Osteocyte (in vitro differentiated cells): ENCODE data around the gene HMGA1. TPM values are rescaled to one million over a fixed set of nuclear protein-coding genes. Genes with fewer than 3 reads are reported as not detected.

Experiments
- DNase-seq: peaks from one replicate; pipeline ENCODE4 v3.0.0; 2021; ENCODE audit warnings: mixed read lengths; ENCODE audit not compliant: unreplicated experiment; ENCODE audit errors: extremely low spot score
- H3K27ac Mint-ChIP-seq: one replicate; pipeline ENCODE4 v1.8.0; 2021; ENCODE audit warnings: mild to moderate bottlenecking, mixed read lengths; ENCODE audit not compliant: unreplicated experiment
- H3K27me3 Mint-ChIP-seq: one replicate; pipeline ENCODE4 v1.8.0; 2021; ENCODE audit warnings: mixed read lengths; ENCODE audit not compliant: unreplicated experiment
- H3K36me3 Mint-ChIP-seq: one replicate; pipeline ENCODE4 v1.8.0; 2021; ENCODE audit warnings: mixed read lengths; ENCODE audit not compliant: unreplicated experiment
- H3K4me1 Mint-ChIP-seq: one replicate; pipeline ENCODE4 v1.8.0; 2021; ENCODE audit warnings: mixed read lengths; ENCODE audit not compliant: unreplicated experiment
- H3K4me3 Mint-ChIP-seq: one replicate; pipeline ENCODE4 v1.8.0; 2021; ENCODE audit warnings: mild to moderate bottlenecking, moderate library complexity, mixed read lengths; ENCODE audit not compliant: unreplicated experiment
- H3K9me3 Mint-ChIP-seq: one replicate; pipeline ENCODE4 v1.8.0; 2021; ENCODE audit warnings: mixed read lengths; ENCODE audit not compliant: unreplicated experiment
- CTCF ChIP-seq: fragments of 200-600 bp; sonication (generic); IDR thresholded peaks from 2 replicates; pipeline ENCODE4 v1.5.0; 2021; ENCODE audit warnings: antibody characterized with exemption, mild to moderate bottlenecking, moderate library complexity
- total RNA-seq: library from RNA; stranded (reverse); gene quantifications from 2 replicates; pipeline ENCODE4 v1.2.1, GENCODE V29; 2021

HMGA1 gene
- total RNA-seq, 1 donor from 2014 or later, result 89.0 TPM

- H3K27ac Mint-ChIP-seq, result no peak overlapping the region
- H3K9me3 Mint-ChIP-seq, result no peaks in the 10 kb centered on the region
- DNase-seq, result no peak
- no peak overlapping the region for H3K4me3 Mint-ChIP-seq
- H3K4me1 Mint-ChIP-seq, result no peaks in the 10 kb centered on the region
- no peak for TF ChIP-seq CTCF
- no peaks in the 10 kb centered on the region for H3K36me3 Mint-ChIP-seq
- no peaks in the 10 kb centered on the region for H3K27me3 Mint-ChIP-seq
These were observed 28.8 kb upstream of the HMGA1 start for GRCh38 chr6:34207695-34208443.

- Mint-ChIP-seq H3K27ac (no peak overlapping the region), H3K4me3 (no peak overlapping the region), H3K27me3 (no peaks in the 10 kb centered on the region), H3K4me1 (peaks cover 2% of the 10 kb centered on the region), H3K9me3 (no peaks in the 10 kb centered on the region), H3K36me3 (no peaks in the 10 kb centered on the region)
- no peak for DNase-seq
- no peak for TF ChIP-seq CTCF
These were observed 22.9 kb upstream of the HMGA1 start for GRCh38 chr6:34213772-34214171.

GRCh38 chr6:34218691-34219090 lies 18.0 kb upstream of the HMGA1 start:
- Mint-ChIP-seq H3K4me3 (no peak overlapping the region), H3K36me3 (no peaks in the 10 kb centered on the region), H3K4me1 (peaks cover 9% of the 10 kb centered on the region), H3K27me3 (no peaks in the 10 kb centered on the region), H3K9me3 (no peaks in the 10 kb centered on the region), H3K27ac (no peak overlapping the region)
- no peak for DNase-seq
- no peak for TF ChIP-seq CTCF

GRCh38 chr6:34223381-34223955 lies 13.2 kb upstream of the HMGA1 start:
- no peak for TF ChIP-seq CTCF

More at GRCh38 chr6:34223381-34223955, 13.2 kb upstream of the HMGA1 start:
- Mint-ChIP-seq H3K36me3 (no peaks in the 10 kb centered on the region), H3K27ac (peak overlapping the region; percentile 97), H3K4me1 (peaks cover 10% of the 10 kb centered on the region), H3K4me3 (peak overlapping the region; percentile 79), H3K9me3 (no peaks in the 10 kb centered on the region), H3K27me3 (no peaks in the 10 kb centered on the region)
- no peak for DNase-seq
